ENCODE results near the gene TLNRD1.

The TLNRD1 gene

GRCh38 chr15:81002009-81002330 lies 1.2 kb downstream of the TLNRD1 start:
- no peak for DNase-seq (ENCODE audit: low spot score)

GRCh38 chr15:81002331-81003096 lies 1.8 kb downstream of the TLNRD1 start:
- DNase-seq (ENCODE audit: low spot score), result no peak

- no peak for DNase-seq (ENCODE audit: low spot score)
Observed at GRCh38 chr15:81003097-81003350, 2.3 kb downstream of the TLNRD1 start.

GRCh38 chr15:81006124-81006523 lies 5.4 kb downstream of the TLNRD1 start:
- no peak for DNase-seq (ENCODE audit: low spot score)

GRCh38 chr15:81007428-81008064 lies 6.8 kb downstream of the TLNRD1 start:
- no peak for DNase-seq (ENCODE audit: low spot score)

GRCh38 chr15:81008312-81008711 lies 7.6 kb downstream of the TLNRD1 start:
- DNase-seq (ENCODE audit: low spot score), result peak; percentile 59

GRCh38 chr15:81010086-81010485 lies 9.4 kb downstream of the TLNRD1 start:
- DNase-seq (ENCODE audit: low spot score), result no peak

- DNase-seq (ENCODE audit: low spot score), result no peak
Observed at GRCh38 chr15:81011593-81011992, 10.9 kb downstream of the TLNRD1 start.

- DNase-seq (ENCODE audit: low spot score), result no peak
Observed at GRCh38 chr15:81012588-81012987, 11.9 kb downstream of the TLNRD1 start.

- DNase-seq (ENCODE audit: low spot score), result no peak
Observed at GRCh38 chr15:81013396-81013929, 12.7 kb downstream of the TLNRD1 start.

GRCh38 chr15:81014446-81015093 lies 13.8 kb downstream of the TLNRD1 start:
- DNase-seq (ENCODE audit: low spot score), result no peak

- DNase-seq (ENCODE audit: low spot score), result no peak
Observed at GRCh38 chr15:81015621-81016488, 15.1 kb downstream of the TLNRD1 start.

GRCh38 chr15:81016489-81017068 lies 15.9 kb downstream of the TLNRD1 start:
- DNase-seq (ENCODE audit: low spot score), result no peak

- no peak for DNase-seq (ENCODE audit: low spot score)
Observed at GRCh38 chr15:81018197-81018596, 17.5 kb downstream of the TLNRD1 start.

- DNase-seq (ENCODE audit: low spot score), result no peak
Observed at GRCh38 chr15:81021321-81021720, 20.6 kb downstream of the TLNRD1 start.

GRCh38 chr15:81023483-81024264 lies 23.0 kb downstream of the TLNRD1 start:
- no peak for DNase-seq (ENCODE audit: low spot score)

GRCh38 chr15:81024265-81024872 lies 23.6 kb downstream of the TLNRD1 start:
- no peak for DNase-seq (ENCODE audit: low spot score)

- no peak for DNase-seq (ENCODE audit: low spot score)
Observed at GRCh38 chr15:81024936-81025335, 24.2 kb downstream of the TLNRD1 start.

- DNase-seq (ENCODE audit: low spot score), result no peak
Observed at GRCh38 chr15:81025721-81026370, 25.1 kb downstream of the TLNRD1 start.
